ENCODE measurements around the gene AMTN.

DNA sequence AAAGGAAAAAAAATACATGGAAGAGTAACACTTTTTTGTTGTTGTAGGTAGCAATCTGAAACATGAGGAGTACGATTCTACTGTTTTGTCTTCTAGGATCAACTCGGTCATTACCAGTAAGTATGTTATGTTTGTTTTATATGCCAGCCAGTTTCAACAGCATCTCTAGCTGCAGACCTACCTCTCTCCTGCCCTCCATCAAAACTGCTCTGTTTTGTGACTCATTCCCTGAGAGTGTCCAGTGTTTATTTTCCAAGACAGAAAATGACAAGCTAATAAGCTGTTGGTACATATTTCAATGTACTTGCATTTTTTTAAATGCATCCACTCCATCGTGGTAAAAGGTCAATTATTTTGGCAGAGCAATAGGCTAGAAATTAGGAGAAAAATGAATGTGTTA, 347 bp downstream of the AMTN start:
- TF ChIP-seq MAX (IDR thresholded peaks at IDR 0.05) (no peak), TAF1 (IDR thresholded peaks at IDR 0.05; ENCODE audit: low read depth) (no peak), REST (IDR thresholded peaks at IDR 0.05; ENCODE audit: low read depth) (no peak), CREB1 (IDR thresholded peaks at IDR 0.05; ENCODE audit: low read depth) (no peak), ZBTB7A (IDR thresholded peaks at IDR 0.05; ENCODE audit: low read depth) (no peak), EP300 (IDR thresholded peaks at IDR 0.05; ENCODE audit: borderline replicate concordance) (no peak), RAD21 (IDR thresholded peaks at IDR 0.05; ENCODE audit: low read depth) (no peak), EGR1 (IDR thresholded peaks at IDR 0.05) (no peak), TCF12 (IDR thresholded peaks at IDR 0.05; ENCODE audit: low read depth) (no peak), CEBPB (IDR thresholded peaks at IDR 0.05) (no peak)

Measured in Ishikawa (cell line).